A549 (cell line): ENCODE data around the gene CD164.

Experiments
- CHD2 ChIP-seq: fragments of 150-350 bp; IDR thresholded peaks from 2 replicates; pipeline ENCODE4 v1.6.1; 2014; ENCODE audit warnings: low read length; ENCODE audit not compliant: partially characterized antibody
- EP300 ChIP-seq, 2 experiments: fragments of >200 bp; sonication (Bioruptor Twin); formaldehyde crosslinking; IDR thresholded peaks; 2 replicates in 1 of 2; 3 replicates in 1 of 2; pipeline ENCODE4 v1.6.1; 2016 to 2017
- HDAC2 ChIP-seq: fragments of 200-600 bp; sonication (generic); IDR thresholded peaks from 2 replicates; pipeline ENCODE4 v1.6.1; 2016
- JUN ChIP-seq, 2 experiments: fragments of >200 bp; sonication (Bioruptor Twin); formaldehyde crosslinking; IDR thresholded peaks; 2 replicates in 1 of 2; 3 replicates in 1 of 2; pipeline ENCODE4 v1.6.1; 2016 to 2017
- MAFK ChIP-seq: fragments of 450-650 bp; IDR thresholded peaks from 2 replicates; pipeline ENCODE4 v1.6.1; 2014; ENCODE audit not compliant: partially characterized antibody
- MYC ChIP-seq: IDR thresholded peaks from 2 replicates; pipeline ENCODE4 v1.6.1; 2012; ENCODE audit warnings: mild to moderate bottlenecking, inconsistent platforms, low read length, improper control_type of control experiment, borderline replicate concordance
- POLR2A ChIP-seq: IDR thresholded peaks from 2 replicates; pipeline ENCODE4 v1.6.1; 2012; ENCODE audit warnings: mild to moderate bottlenecking, low read length
- POLR2AphosphoS2 ChIP-seq: conservative IDR thresholded peaks from 2 replicates; pipeline ENCODE4 v1.6.1; 2012; ENCODE audit warnings: low read length, improper control_type of control experiment, inconsistent platforms
- RAD21 ChIP-seq, 2 experiments: fragments of >200 bp in 1 of 2; sonication (Bioruptor Twin) in 1 of 2; formaldehyde crosslinking in 1 of 2; IDR thresholded peaks in 1 of 2; conservative IDR thresholded peaks in 1 of 2; 2 replicates in 1 of 2; 3 replicates in 1 of 2; pipeline ENCODE4 v1.6.1; 2012 to 2018; ENCODE audit warnings: inconsistent platforms in 1 of 2
- RNF2 ChIP-seq: fragments of 200-600 bp; sonication (generic); IDR thresholded peaks from 2 replicates; pipeline ENCODE4 v1.6.1; 2016; ENCODE audit warnings: low read depth, mild to moderate bottlenecking, antibody characterized with exemption, moderate library complexity, borderline replicate concordance
- TF ChIP-seq, protein P1 (sequence below): fragments of >200 bp; sonication (Bioruptor Twin); formaldehyde crosslinking; IDR thresholded peaks from 3 replicates; pipeline ENCODE4 v1.5.1; 2016
- TF ChIP-seq, protein P2 (sequence below): fragments of 200-600 bp; sonication (generic); IDR thresholded peaks from 2 replicates; pipeline ENCODE4 v1.6.1; 2016; ENCODE audit warnings: antibody characterized with exemption, mild to moderate bottlenecking, moderate library complexity
- TF ChIP-seq, protein P3 (sequence below): fragments of 450-650 bp; IDR thresholded peaks from 2 replicates; pipeline ENCODE4 v1.6.1; 2014; ENCODE audit warnings: antibody characterized with exemption

GRCh38 chr6:109331081-109331480, 51.2 kb downstream of the CD164 start:
- TF ChIP-seq CHD2 (no peak), MAFK (no peak), RAD21 (conservative IDR thresholded peaks at IDR 0.05 in 1 of 2, IDR thresholded peaks at IDR 0.05 in 1 of 2) (no peak), EP300 (IDR thresholded peaks at IDR 0.05) (no peak), POLR2A (no peak), HDAC2 (no peak), JUN (IDR thresholded peaks at IDR 0.05) (no peak), POLR2AphosphoS2 (no peak), RNF2 (no peak), MYC (no peak)
- TF ChIP-seq, protein P1, sequence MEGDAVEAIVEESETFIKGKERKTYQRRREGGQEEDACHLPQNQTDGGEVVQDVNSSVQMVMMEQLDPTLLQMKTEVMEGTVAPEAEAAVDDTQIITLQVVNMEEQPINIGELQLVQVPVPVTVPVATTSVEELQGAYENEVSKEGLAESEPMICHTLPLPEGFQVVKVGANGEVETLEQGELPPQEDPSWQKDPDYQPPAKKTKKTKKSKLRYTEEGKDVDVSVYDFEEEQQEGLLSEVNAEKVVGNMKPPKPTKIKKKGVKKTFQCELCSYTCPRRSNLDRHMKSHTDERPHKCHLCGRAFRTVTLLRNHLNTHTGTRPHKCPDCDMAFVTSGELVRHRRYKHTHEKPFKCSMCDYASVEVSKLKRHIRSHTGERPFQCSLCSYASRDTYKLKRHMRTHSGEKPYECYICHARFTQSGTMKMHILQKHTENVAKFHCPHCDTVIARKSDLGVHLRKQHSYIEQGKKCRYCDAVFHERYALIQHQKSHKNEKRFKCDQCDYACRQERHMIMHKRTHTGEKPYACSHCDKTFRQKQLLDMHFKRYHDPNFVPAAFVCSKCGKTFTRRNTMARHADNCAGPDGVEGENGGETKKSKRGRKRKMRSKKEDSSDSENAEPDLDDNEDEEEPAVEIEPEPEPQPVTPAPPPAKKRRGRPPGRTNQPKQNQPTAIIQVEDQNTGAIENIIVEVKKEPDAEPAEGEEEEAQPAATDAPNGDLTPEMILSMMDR: no peak
- TF ChIP-seq, protein P2, sequence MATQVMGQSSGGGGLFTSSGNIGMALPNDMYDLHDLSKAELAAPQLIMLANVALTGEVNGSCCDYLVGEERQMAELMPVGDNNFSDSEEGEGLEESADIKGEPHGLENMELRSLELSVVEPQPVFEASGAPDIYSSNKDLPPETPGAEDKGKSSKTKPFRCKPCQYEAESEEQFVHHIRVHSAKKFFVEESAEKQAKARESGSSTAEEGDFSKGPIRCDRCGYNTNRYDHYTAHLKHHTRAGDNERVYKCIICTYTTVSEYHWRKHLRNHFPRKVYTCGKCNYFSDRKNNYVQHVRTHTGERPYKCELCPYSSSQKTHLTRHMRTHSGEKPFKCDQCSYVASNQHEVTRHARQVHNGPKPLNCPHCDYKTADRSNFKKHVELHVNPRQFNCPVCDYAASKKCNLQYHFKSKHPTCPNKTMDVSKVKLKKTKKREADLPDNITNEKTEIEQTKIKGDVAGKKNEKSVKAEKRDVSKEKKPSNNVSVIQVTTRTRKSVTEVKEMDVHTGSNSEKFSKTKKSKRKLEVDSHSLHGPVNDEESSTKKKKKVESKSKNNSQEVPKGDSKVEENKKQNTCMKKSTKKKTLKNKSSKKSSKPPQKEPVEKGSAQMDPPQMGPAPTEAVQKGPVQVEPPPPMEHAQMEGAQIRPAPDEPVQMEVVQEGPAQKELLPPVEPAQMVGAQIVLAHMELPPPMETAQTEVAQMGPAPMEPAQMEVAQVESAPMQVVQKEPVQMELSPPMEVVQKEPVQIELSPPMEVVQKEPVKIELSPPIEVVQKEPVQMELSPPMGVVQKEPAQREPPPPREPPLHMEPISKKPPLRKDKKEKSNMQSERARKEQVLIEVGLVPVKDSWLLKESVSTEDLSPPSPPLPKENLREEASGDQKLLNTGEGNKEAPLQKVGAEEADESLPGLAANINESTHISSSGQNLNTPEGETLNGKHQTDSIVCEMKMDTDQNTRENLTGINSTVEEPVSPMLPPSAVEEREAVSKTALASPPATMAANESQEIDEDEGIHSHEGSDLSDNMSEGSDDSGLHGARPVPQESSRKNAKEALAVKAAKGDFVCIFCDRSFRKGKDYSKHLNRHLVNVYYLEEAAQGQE: no peak
- TF ChIP-seq, protein P3, sequence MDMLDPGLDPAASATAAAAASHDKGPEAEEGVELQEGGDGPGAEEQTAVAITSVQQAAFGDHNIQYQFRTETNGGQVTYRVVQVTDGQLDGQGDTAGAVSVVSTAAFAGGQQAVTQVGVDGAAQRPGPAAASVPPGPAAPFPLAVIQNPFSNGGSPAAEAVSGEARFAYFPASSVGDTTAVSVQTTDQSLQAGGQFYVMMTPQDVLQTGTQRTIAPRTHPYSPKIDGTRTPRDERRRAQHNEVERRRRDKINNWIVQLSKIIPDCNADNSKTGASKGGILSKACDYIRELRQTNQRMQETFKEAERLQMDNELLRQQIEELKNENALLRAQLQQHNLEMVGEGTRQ: no peak
